SK-N-SH treated with all-trans-retinoic acid at 6 μM for 48 hours (cell line): ENCODE data around the gene CFAP299.

Source experiments
- ATAC-seq: fragments of 200-7000 bp; cut with Tn5 transposase; 3 replicates; pipeline ENCODE4 v1.9.1; 2020; ENCODE audit warnings: mild to moderate bottlenecking, moderate library complexity
- ARNTL ChIP-seq: fragments of 450-650 bp; formaldehyde crosslinking; IDR thresholded peaks from 2 replicates; pipeline ENCODE4 v1.5.0; 2020; ENCODE audit warnings: low read depth, mild to moderate bottlenecking, moderate library complexity, borderline replicate concordance
- BACH2 ChIP-seq: fragments of 250-450 bp; sonication (Bioruptor Pico); IDR thresholded peaks from 2 replicates; pipeline ENCODE4 v1.9.0; 2021; ENCODE audit warnings: mild to moderate bottlenecking, borderline replicate concordance
- CREB5 ChIP-seq: fragments of 250-450 bp; sonication (Bioruptor Pico); IDR thresholded peaks from 2 replicates; pipeline ENCODE4 v1.5.1; 2020; ENCODE audit warnings: low read depth, mild to moderate bottlenecking, moderate library complexity
- CSDC2 ChIP-seq: fragments of 250-450 bp; sonication (Bioruptor Pico); IDR thresholded peaks from 2 replicates; pipeline ENCODE4 v1.5.0; 2020; ENCODE audit warnings: mild to moderate bottlenecking, moderate library complexity
- CSRNP3 ChIP-seq: fragments of 250-450 bp; sonication (Bioruptor Pico); IDR thresholded peaks from 2 replicates; pipeline ENCODE4 v1.5.1; 2021; ENCODE audit warnings: mild to moderate bottlenecking, moderate library complexity
- ESRRG ChIP-seq: fragments of 250-450 bp; sonication (Bioruptor Pico); IDR thresholded peaks from 2 replicates; pipeline ENCODE4 v1.6.1; 2021; ENCODE audit warnings: mild to moderate bottlenecking
- GLIS3 ChIP-seq: fragments of 250-450 bp; sonication (Bioruptor Pico); IDR thresholded peaks from 2 replicates; pipeline ENCODE4 v1.5.0; 2020; ENCODE audit warnings: mild to moderate bottlenecking, moderate library complexity
- ISL1 ChIP-seq: fragments of 250-450 bp; sonication (Bioruptor Pico); IDR thresholded peaks from 2 replicates; pipeline ENCODE4 v2.1.2; 2022; ENCODE audit warnings: mild to moderate bottlenecking, moderate library complexity
- OSR1 ChIP-seq: fragments of 250-450 bp; sonication (Bioruptor Pico); IDR thresholded peaks from 2 replicates; pipeline ENCODE4 v1.8.0; 2022; ENCODE audit warnings: moderate library complexity, mild to moderate bottlenecking, inconsistent platforms
- PATZ1 ChIP-seq: fragments of 250-450 bp; sonication (Bioruptor Pico); IDR thresholded peaks from 2 replicates; pipeline ENCODE4 v1.8.0; 2020; ENCODE audit warnings: mild to moderate bottlenecking, moderate library complexity, borderline replicate concordance
- POU6F1 ChIP-seq: fragments of 250-450 bp; sonication (Bioruptor Pico); IDR thresholded peaks from 2 replicates; pipeline ENCODE4 v1.8.0; 2021; ENCODE audit warnings: low read depth, mild to moderate bottlenecking, moderate library complexity, borderline replicate concordance
- PPARA ChIP-seq: fragments of 250-450 bp; sonication (Bioruptor Pico); IDR thresholded peaks from 2 replicates; pipeline ENCODE4 v1.5.0; 2020; ENCODE audit warnings: mild to moderate bottlenecking, borderline replicate concordance
- RARB ChIP-seq: fragments of 250-450 bp; sonication (Bioruptor Pico); IDR thresholded peaks from 2 replicates; pipeline ENCODE4 v1.8.0; 2021; ENCODE audit warnings: mild to moderate bottlenecking, moderate library complexity
- SNAI2 ChIP-seq: fragments of 250-450 bp; sonication (Bioruptor Pico); IDR thresholded peaks from 2 replicates; pipeline ENCODE4 v1.5.0; 2020; ENCODE audit warnings: mild to moderate bottlenecking, moderate library complexity
- TCF4 ChIP-seq: fragments of 250-450 bp; sonication (Bioruptor Pico); IDR thresholded peaks from 2 replicates; pipeline ENCODE4 v1.8.0; 2021; ENCODE audit warnings: mild to moderate bottlenecking, moderate library complexity, borderline replicate concordance
- TOX ChIP-seq: fragments of 250-450 bp; sonication (Bioruptor Pico); IDR thresholded peaks from 2 replicates; pipeline ENCODE4 v1.8.0; 2021; ENCODE audit warnings: mild to moderate bottlenecking, moderate library complexity, borderline replicate concordance
- TSHZ2 ChIP-seq: fragments of 250-450 bp; sonication (Bioruptor Pico); IDR thresholded peaks from 2 replicates; pipeline ENCODE4 v1.5.0; 2020; ENCODE audit warnings: mild to moderate bottlenecking, moderate library complexity
- ZC3H10 ChIP-seq: fragments of 250-450 bp; sonication (Bioruptor Pico); IDR thresholded peaks from 2 replicates; pipeline ENCODE4 v1.5.1; 2021; ENCODE audit warnings: mild to moderate bottlenecking, moderate library complexity
- ZFP3 ChIP-seq: fragments of 250-450 bp; sonication (Bioruptor Pico); IDR thresholded peaks from 2 replicates; pipeline ENCODE4 v1.5.0; 2020; ENCODE audit warnings: mild to moderate bottlenecking, moderate library complexity
- ZFP30 ChIP-seq: fragments of 450-650 bp; formaldehyde crosslinking; IDR thresholded peaks from 2 replicates; pipeline ENCODE4 v1.5.0; 2022; ENCODE audit warnings: mild to moderate bottlenecking, moderate library complexity
- ZNF70 ChIP-seq: fragments of 450-650 bp; formaldehyde crosslinking; IDR thresholded peaks from 2 replicates; pipeline ENCODE4 v1.5.0; 2020; ENCODE audit warnings: mild to moderate bottlenecking, moderate library complexity
- ZNF8 ChIP-seq: fragments of 450-650 bp; formaldehyde crosslinking; IDR thresholded peaks from 2 replicates; pipeline ENCODE4 v1.5.0; 2020; ENCODE audit warnings: mild to moderate bottlenecking, moderate library complexity

The CFAP299 gene

GRCh38 chr4:80301884-80302283, 33.6 kb upstream of the CFAP299 start:
- no peak for TF ChIP-seq BACH2
- TF ChIP-seq PPARA (CRISPR knock-in tag) = no peak
- TF ChIP-seq GLIS3 = no peak
- TF ChIP-seq OSR1 (CRISPR knock-in tag) = no peak
- TF ChIP-seq ARNTL = no peak
- no peak for TF ChIP-seq CSRNP3 (CRISPR knock-in tag)
- TF ChIP-seq ESRRG = no peak
- TF ChIP-seq SNAI2 (CRISPR knock-in tag) = no peak
- no peak for TF ChIP-seq ISL1 (CRISPR knock-in tag)
- no peak for TF ChIP-seq ZNF8 (CRISPR knock-in tag)
- no peak for TF ChIP-seq RARB (CRISPR knock-in tag)
- TF ChIP-seq ZFP30 (CRISPR knock-in tag) = no peak
- no peak for TF ChIP-seq POU6F1 (CRISPR knock-in tag)
- no peak for TF ChIP-seq TOX (CRISPR knock-in tag)
- no peak for ATAC-seq

- ATAC-seq = no peak
- TF ChIP-seq ZFP3 (CRISPR knock-in tag) (no peak), GLIS3 (no peak), TCF4 (CRISPR knock-in tag) (no peak), OSR1 (CRISPR knock-in tag) (no peak), CSDC2 (CRISPR knock-in tag) (no peak), BACH2 (no peak), ZC3H10 (CRISPR knock-in tag) (no peak), ISL1 (CRISPR knock-in tag) (no peak), ZNF8 (CRISPR knock-in tag) (no peak), TOX (CRISPR knock-in tag) (no peak), CSRNP3 (CRISPR knock-in tag) (no peak), TSHZ2 (no peak), ESRRG (no peak), CREB5 (no peak), ZNF70 (no peak), PATZ1 (CRISPR knock-in tag) (no peak), PPARA (CRISPR knock-in tag) (no peak), RARB (CRISPR knock-in tag) (no peak), ZFP30 (CRISPR knock-in tag) (no peak), ARNTL (no peak)
Observed at GRCh38 chr4:80302616-80303223, 32.8 kb upstream of the CFAP299 start.
